NT2/D1 (cell line): ENCODE data around the gene CCDC57.

Source experiments
- YY1 ChIP-seq: IDR thresholded peaks from 2 replicates; pipeline ENCODE4 v1.6.1; 2011; ENCODE audit not compliant: insufficient read length, insufficient read depth
- ZNF274 ChIP-seq: IDR thresholded peaks from 2 replicates; pipeline ENCODE4 v1.6.1; 2011; ENCODE audit warnings: mild to moderate bottlenecking, low read depth, low read length

DNA sequence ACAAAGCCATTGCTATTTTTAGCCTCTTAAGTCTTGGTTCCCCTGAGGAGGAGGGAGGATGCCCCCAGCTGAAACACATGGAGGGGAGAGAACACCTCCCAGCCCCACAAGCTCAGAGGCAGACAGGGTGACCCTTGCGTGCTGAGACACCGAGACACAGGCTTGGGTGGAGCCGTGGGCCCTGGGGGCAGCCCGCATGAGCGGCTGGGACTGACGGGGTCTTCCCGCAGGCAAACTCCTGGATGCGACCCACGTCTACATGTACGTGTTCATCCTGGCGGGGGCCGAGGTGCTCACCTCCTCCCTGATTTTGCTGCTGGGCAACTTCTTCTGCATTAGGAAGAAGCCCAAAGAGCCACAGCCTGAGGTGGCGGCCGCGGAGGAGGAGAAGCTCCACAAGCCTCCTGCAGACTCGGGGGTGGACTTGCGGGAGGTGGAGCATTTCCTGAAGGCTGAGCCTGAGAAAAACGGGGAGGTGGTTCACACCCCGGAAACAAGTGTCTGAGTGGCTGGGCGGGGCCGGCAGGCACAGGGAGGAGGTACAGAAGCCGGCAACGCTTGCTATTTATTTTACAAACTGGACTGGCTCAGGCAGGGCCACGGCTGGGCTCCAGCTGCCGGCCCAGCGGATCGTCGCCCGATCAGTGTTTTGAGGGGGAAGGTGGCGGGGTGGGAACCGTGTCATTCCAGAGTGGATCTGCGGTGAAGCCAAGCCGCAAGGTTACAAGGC lies 26.0 kb upstream of the CCDC57 start:
- TF ChIP-seq YY1 (no peak), ZNF274 (no peak)
